GM19043 (cell line): ENCODE measurements around the gene NTRK3.
"Not testable (repeated sequence)": the region's sequence is repeated elsewhere in the genome, so short reads cannot be mapped to it uniquely, and the experiment has no call there.

Experiments
- ATAC-seq: cut with Tn5 transposase; IDR thresholded peaks from one replicate; pipeline ENCODE4 v1.9.1; 2021; ENCODE audit warnings: low read depth; ENCODE audit not compliant: unreplicated experiment

Gene NTRK3

GRCh38 chr15:88042047-88042446, 214.5 kb downstream of the NTRK3 start:
- ATAC-seq: no peak

GRCh38 chr15:88040516-88040915, 216.0 kb downstream of the NTRK3 start:
- ATAC-seq: no peak

GRCh38 chr15:88038261-88038660, 218.3 kb downstream of the NTRK3 start:
- no peak for ATAC-seq

GRCh38 chr15:88036154-88036839, 220.2 kb downstream of the NTRK3 start:
- ATAC-seq: no peak

GRCh38 chr15:88035381-88035780, 221.2 kb downstream of the NTRK3 start:
- ATAC-seq: no peak

GRCh38 chr15:88033421-88033820, 223.1 kb downstream of the NTRK3 start:
- not testable (repeated sequence) for ATAC-seq

- no peak for ATAC-seq
Measured at GRCh38 chr15:88032787-88033186, 223.8 kb downstream of the NTRK3 start.

- no peak for ATAC-seq
Measured at GRCh38 chr15:88031461-88031860, 225.1 kb downstream of the NTRK3 start.

GRCh38 chr15:88029696-88030095, 226.8 kb downstream of the NTRK3 start:
- no peak for ATAC-seq

GRCh38 chr15:88028024-88028423, 228.5 kb downstream of the NTRK3 start:
- no peak for ATAC-seq

GRCh38 chr15:88023914-88024313, 232.6 kb downstream of the NTRK3 start:
- ATAC-seq: no peak

GRCh38 chr15:88022716-88023115, 233.8 kb downstream of the NTRK3 start:
- ATAC-seq: no peak

- ATAC-seq: no peak
Measured at GRCh38 chr15:88021601-88022000, 234.9 kb downstream of the NTRK3 start.

GRCh38 chr15:88020806-88021205, 235.7 kb downstream of the NTRK3 start:
- no peak for ATAC-seq

- no peak for ATAC-seq
Measured at GRCh38 chr15:88019656-88020055, 236.9 kb downstream of the NTRK3 start.

GRCh38 chr15:88018869-88019641, 237.5 kb downstream of the NTRK3 start:
- ATAC-seq: no peak

- no peak for ATAC-seq
Measured at GRCh38 chr15:88017753-88018152, 238.8 kb downstream of the NTRK3 start.

GRCh38 chr15:88016406-88016805, 240.1 kb downstream of the NTRK3 start:
- no peak for ATAC-seq

GRCh38 chr15:88015228-88015860, 241.2 kb downstream of the NTRK3 start:
- ATAC-seq: no peak

GRCh38 chr15:88014454-88015160, 241.9 kb downstream of the NTRK3 start:
- ATAC-seq: no peak

GRCh38 chr15:88013111-88013510, 243.4 kb downstream of the NTRK3 start:
- no peak for ATAC-seq
